K562 (cell line): Measurements from ENCODE around the gene POLD3. TPM values are rescaled to one million over a fixed set of nuclear protein-coding genes. Genes with fewer than 3 reads are reported as not detected.

ENCODE experiments used
- AFF1 ChIP-seq, 2 experiments: fragments of 450-650 bp; IDR thresholded peaks; 2 replicates each; pipeline ENCODE4 v1.6.1; 2018; ENCODE audit warnings: mild to moderate bottlenecking in 2 of 2, low read depth in 1 of 2; ENCODE audit not compliant: partially characterized antibody in 2 of 2
- CBFA2T3 ChIP-seq: fragments of 450-650 bp; IDR thresholded peaks from 2 replicates; pipeline ENCODE4 v1.6.1; 2017
- DEAF1 ChIP-seq: fragments of 450-650 bp; formaldehyde crosslinking; IDR thresholded peaks from 2 replicates; pipeline ENCODE4 v1.4.0; 2020; ENCODE audit warnings: mild to moderate bottlenecking, moderate library complexity
- ELF1 ChIP-seq: fragments of 200-800 bp; sonication (Bioruptor generic); IDR thresholded peaks from 2 replicates; pipeline ENCODE4 v1.6.1; 2016; ENCODE audit warnings: missing genetic modification characterization, missing compliant biosample characterization
- ETV1 ChIP-seq: fragments of 450-650 bp; conservative IDR thresholded peaks from 2 replicates; pipeline ENCODE4 v1.6.1; 2016; ENCODE audit warnings: missing genetic modification characterization, control low read depth, low read depth, missing compliant biosample characterization
- MIER1 ChIP-seq: fragments of 450-650 bp; IDR thresholded peaks from 2 replicates; pipeline ENCODE4 v1.6.1; 2016; ENCODE audit warnings: antibody characterized with exemption, mild to moderate bottlenecking, low read depth
- OTX1 ChIP-seq: fragments of 450-650 bp; formaldehyde crosslinking; IDR thresholded peaks from 2 replicates; pipeline ENCODE4 v1.4.0; 2022; ENCODE audit warnings: mild to moderate bottlenecking
- polyA plus RNA-seq, 8 experiments: library from polyadenylated mRNA; depleted of rRNA in 4 of 8; stranded (reverse) in 5 of 8; unstranded in 3 of 8; fragments of >200 nt; fragmentation: Nextera tagmentation in 2 of 8; fragmentation: Illumina TruSeq in 1 of 8; extraction: Ambion mirVana in 2 of 8; extraction: Trizol in 1 of 8; gene quantifications; 2 replicates each; pipeline versions ENCODE4 v1.2.1 to v1.2.3, GENCODE V29; 2011 to 2014; ENCODE audit warnings: inconsistent platforms in 1 of 8, missing spikeins in 1 of 8
- total RNA-seq, 7 experiments: library from RNA; depleted of rRNA in 6 of 7; stranded (reverse); fragments of >200 nt in 6 of 7; fragmentation: Illumina TruSeq in 2 of 7; extraction: Trizol in 2 of 7; gene quantifications; 2 replicates each; pipeline versions ENCODE4 v1.2.1 to v1.2.3, GENCODE V29; 2011 to 2021; ENCODE audit warnings: low replicate concordance in 1 of 7

POLD3 gene
- total and polyA plus RNA-seq, 9 of the 15 experiments (the other 6 are each of a cell fraction or from before 2014, with no cell fraction given): 10.6 to 40.1 (median 24.6) TPM

GRCh38 chr11:74680035-74680671 is 87.8 kb downstream of the POLD3 start (continued):
- TF ChIP-seq AFF1 (IDR thresholded peaks at IDR 0.05; ENCODE audit: low read depth in 1 of 2, partially characterized antibody in 2 of 2): no peak
- no peak for TF ChIP-seq CBFA2T3
- no peak for TF ChIP-seq ELF1
- TF ChIP-seq ETV1 (tag): no peak
- no peak for TF ChIP-seq DEAF1 (CRISPR knock-in tag)
- no peak for TF ChIP-seq OTX1 (CRISPR knock-in tag)
- TF ChIP-seq MIER1: no peak
